WI38 (cell line): Measurements from ENCODE around the gene MTUS2.

Source experiments
- H3K4me3 ChIP-seq: 2 replicates; pipeline ENCODE4 v1.5.1; 2011; ENCODE audit warnings: low read depth, mild to moderate bottlenecking, control low read depth, low read length
- TF ChIP-seq, protein P1 (sequence below): IDR thresholded peaks from 2 replicates; pipeline ENCODE4 v1.5.1; 2012; ENCODE audit warnings: low read depth, mild to moderate bottlenecking, control low read depth, low read length

Gene MTUS2

DNA sequence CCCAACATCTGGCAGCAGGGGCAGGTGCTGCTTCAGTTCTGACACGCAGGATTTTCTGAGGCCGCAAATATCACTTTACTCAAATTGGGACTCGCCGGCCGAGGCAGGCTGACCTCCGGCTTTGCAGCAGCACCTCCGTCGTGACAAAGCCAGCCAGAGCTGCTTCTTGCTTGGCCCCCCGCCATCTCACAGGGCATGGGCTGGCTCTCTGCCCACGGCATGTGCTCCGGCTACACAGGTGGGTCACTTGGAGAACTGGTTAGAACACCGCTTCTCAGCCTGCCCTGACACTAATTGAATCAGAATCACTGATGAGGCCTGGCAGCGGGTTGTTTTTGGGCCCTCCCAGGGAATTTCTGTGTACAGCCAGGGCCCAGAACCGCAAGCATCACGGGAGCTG is 663.1 kb downstream of the MTUS2 start:
- TF ChIP-seq, protein P1, sequence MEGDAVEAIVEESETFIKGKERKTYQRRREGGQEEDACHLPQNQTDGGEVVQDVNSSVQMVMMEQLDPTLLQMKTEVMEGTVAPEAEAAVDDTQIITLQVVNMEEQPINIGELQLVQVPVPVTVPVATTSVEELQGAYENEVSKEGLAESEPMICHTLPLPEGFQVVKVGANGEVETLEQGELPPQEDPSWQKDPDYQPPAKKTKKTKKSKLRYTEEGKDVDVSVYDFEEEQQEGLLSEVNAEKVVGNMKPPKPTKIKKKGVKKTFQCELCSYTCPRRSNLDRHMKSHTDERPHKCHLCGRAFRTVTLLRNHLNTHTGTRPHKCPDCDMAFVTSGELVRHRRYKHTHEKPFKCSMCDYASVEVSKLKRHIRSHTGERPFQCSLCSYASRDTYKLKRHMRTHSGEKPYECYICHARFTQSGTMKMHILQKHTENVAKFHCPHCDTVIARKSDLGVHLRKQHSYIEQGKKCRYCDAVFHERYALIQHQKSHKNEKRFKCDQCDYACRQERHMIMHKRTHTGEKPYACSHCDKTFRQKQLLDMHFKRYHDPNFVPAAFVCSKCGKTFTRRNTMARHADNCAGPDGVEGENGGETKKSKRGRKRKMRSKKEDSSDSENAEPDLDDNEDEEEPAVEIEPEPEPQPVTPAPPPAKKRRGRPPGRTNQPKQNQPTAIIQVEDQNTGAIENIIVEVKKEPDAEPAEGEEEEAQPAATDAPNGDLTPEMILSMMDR: no peak
- no peak overlapping the region for H3K4me3 ChIP-seq

DNA sequence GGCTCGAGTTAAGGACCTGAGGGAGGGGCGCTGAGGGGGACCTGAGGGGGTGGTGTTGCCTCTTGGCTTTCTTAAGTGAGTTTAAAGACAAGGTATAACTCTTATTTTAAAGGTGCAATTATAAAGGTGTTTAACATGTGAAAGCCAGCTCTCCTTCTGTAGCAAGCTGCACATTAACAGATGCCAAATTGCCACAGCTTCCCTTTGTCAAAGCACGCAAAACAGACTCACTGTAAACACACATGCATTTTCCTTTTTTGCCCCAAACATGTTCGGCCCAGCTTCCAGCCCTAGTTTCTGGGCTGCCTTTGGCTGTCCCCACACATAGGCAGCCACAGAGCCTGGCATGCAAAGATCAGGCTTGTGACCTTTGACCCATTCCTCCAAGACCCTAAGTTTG is 663.5 kb downstream of the MTUS2 start:
- TF ChIP-seq, protein P1: no peak
- no peak overlapping the region for H3K4me3 ChIP-seq

DNA sequence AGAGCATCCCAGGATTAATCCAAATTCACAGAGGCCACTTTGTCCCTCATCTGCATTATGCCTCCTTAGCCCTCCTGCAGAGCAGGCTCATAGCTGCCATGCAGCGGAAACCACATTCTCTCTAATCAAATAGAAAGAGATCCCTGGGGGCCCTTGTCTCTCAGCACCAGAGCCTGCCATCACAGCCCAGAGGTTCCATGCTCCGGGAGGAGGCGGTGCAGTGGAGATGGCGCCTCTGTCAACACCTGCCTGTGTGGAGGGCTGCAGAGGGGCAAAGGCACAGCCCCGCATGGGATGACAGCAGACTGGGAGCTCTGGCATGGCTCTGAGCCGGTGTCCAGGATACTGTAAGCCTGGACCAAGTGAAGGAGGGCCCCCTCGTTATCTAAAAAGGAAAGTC is 664.1 kb downstream of the MTUS2 start:
- H3K4me3 ChIP-seq: no peak overlapping the region
- TF ChIP-seq, protein P1: no peak

DNA sequence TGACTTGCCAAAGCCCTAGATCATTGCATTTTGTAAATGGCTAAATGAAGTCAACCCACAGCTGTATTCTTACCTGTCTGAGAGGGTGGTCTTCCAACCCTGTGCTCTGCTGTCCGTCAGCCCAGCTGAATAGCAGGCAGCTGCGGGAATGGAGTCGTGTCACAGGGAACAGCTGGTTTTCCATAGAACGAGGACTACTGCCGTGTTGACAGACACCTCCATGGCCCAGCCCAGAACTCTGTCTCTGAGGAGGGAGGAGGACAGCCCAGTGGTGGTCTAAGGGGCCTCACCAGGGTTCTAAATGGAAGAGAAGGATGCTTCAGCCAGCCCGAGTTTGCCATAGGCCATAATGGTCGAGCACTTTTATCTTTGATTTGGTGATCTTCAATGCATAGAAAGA is 664.7 kb downstream of the MTUS2 start:
- no peak overlapping the region for H3K4me3 ChIP-seq
- TF ChIP-seq, protein P1: no peak

DNA sequence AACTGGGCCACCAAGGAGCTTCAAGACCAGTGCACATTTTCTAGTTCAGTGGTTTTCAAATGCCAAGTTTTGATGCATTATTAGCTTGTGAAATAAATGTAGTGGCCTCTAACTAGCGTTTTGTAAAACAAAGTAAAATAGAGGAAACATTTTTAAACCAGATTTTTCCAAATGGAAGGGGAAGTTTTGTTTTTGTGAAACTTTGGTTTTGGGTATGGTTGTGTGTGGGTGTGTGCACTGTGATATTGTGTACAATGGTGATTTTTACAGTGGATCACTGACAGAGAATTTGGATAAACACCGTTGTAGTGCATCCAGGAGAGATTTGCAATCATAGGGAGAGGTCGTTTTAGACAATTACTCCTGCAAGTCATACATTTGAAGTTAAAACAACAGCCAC is 666.4 kb downstream of the MTUS2 start:
- TF ChIP-seq, protein P1: no peak

DNA sequence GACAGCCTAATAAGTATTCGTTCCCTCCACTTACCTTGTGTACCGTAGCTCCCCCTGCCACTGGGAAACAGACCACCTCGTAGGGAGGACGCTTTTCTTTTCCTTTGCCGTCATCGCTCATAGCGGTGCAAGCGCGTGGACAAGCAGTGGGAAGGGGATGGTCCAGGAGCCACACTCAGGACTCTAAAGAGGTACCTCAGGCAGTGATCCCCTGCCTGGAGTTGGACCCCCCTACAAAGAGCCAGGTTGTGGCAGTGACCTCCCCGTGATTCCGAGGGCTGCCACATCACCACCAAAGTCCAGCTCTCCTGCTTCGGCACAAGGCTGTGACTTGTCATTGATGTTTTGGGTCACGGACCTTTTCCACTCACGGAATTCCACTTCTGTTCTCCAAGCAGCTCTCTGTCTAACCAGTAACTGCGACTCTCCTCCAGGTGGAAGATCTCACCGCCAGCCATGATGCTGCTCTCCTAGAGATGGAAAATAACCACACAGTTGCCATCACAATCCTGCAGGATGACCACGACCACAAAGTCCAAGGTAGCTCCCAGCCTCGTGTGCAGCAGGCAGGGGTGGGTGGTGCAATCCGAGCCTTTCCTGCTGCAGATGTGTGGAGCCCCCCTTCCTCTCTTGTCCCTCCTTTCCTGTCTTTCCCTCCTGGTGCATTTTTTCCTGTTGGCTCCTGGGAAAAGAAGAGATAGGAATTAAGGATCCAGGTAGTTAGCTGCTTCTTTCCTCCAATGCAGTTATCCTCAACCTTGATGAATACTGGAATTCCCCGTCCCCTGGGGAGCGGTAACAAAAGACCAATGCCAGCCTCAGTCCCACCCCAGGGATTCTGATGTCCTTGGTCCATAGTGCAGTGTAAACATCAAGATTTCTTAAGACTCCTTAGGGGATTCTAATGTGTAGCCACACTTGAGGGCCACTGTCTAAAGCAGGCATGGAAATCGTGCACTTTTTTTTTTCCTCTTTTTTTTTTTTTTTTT is 667.6 kb downstream of the MTUS2 start:
- TF ChIP-seq, protein P1: no peak
- H3K4me3 ChIP-seq: no peak overlapping the region

More for the DNA sequence above, 666.4 kb downstream of the MTUS2 start:
- H3K4me3 ChIP-seq: no peak overlapping the region
